ENCODE measurements around the gene NR1I2.

NR1I2 gene

DNA sequence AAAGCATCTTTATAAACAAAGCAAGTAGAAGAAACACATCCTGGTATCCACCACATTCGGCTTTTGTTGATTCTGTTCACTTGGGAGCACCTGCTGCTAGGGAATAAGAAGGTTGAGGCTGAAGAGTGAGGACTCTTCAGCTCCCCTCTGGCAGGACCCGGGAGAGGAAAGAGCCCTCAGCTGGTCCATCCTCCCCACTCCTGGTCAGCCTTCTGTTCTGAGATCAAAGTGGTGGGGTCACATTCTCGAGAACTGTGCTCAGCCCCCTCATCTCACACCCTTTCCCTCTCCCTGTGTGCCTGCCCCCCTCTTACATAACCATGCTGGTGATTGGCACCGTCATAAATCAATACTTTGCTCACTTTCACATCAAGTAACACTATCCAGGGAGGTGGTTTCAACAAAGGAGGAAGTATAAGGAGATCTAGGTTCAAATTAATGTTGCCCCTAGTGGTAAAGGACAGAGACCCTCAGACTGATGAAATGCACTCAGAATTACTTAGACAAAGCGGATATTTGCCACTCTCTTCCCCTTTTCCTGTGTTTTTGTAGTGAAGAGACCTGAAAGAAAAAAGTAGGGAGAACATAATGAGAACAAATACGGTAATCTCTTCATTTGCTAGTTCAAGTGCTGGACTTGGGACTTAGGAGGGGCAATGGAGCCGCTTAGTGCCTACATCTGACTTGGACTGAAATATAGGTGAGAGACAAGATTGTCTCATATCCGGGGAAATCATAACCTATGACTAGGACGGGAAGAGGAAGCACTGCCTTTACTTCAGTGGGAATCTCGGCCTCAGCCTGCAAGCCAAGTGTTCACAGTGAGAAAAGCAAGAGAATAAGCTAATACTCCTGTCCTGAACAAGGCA is at the start of gene NR1I2:
NR1I2 (plus strand) TSS at position 772 of the 869 bp plus-strand sequence.
- DNase-seq (ENCODE audit: low read depth in 2 of 2), result no peak

GRCh38 chr3:119733812-119734211 is 48.1 kb upstream of the NR1I2 start:
- DNase-seq (ENCODE audit: low read depth in 2 of 2), result no peak

GRCh38 chr3:119738741-119739140 is 43.2 kb upstream of the NR1I2 start:
- DNase-seq (ENCODE audit: low read depth in 2 of 2), result no peak

GRCh38 chr3:119741657-119742590 is 40.0 kb upstream of the NR1I2 start:
- DNase-seq (ENCODE audit: low read depth in 2 of 2), result no peak

DNA sequence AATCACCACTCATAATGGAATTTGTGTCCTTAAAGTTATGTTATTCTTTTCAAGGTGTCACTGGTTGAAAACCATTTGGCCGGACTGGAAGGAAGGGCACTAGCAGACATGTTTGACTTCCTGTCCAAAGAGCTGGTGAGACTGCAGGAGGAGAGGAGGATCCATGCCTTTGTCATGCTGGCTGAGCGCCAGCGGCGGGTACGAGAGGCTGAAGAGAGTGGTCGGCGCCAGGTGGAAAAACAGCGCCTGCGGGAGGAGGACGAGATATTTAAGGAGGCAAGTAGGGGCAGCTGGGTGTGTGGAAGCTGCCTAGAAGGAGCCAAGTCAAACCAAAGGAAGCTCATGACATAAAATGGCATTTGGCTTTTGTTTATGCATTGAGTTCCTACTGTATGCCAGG is 38.0 kb upstream of the NR1I2 start:
- no peak for DNase-seq (ENCODE audit: low read depth in 2 of 2)

- DNase-seq (ENCODE audit: low read depth in 2 of 2), result no peak
Measured at GRCh38 chr3:119745942-119746341, 36.0 kb upstream of the NR1I2 start.

- no peak for DNase-seq (ENCODE audit: low read depth in 2 of 2)
Measured at GRCh38 chr3:119746423-119746822, 35.5 kb upstream of the NR1I2 start.

DNA sequence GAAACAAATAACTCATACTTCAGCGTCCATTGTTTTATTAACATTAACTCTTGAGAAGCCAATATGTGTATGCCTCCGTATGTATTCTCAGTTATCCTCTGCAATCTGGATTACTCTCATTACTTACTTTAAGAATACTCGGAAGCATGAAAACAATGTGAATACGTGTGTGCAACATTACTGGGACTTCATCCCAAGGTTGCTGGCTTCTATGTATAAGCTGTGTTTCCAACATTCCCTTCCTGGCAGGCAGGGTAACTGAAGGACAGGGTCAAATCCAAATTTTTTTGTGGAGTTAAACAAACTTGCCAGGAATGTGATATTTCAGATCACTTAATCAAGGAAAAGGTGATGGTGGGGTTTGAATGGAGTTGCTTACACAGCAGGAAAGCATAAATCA is 34.5 kb upstream of the NR1I2 start:
- no peak for DNase-seq (ENCODE audit: low read depth in 2 of 2)

GRCh38 chr3:119748991-119749390 is 32.9 kb upstream of the NR1I2 start:
- DNase-seq (ENCODE audit: low read depth in 2 of 2), result no peak

DNA sequence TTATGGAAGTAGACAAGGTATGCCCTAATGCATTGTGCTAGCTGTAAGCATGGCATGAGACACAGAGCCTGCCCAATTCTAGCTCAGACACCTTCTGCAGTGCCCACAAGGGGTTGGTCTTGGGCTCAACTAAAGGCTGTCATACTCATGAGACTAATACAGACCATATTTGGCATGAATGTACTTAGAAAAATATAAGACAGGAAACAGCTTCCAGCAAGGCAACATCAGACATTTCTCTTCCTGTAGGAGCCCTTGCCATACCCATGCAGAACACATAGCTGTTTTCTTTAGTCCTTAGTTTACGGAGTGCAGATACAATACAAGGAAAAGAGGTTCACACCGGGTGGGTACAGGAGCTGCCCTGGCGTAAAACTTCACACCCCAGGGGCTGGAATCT is 30.5 kb upstream of the NR1I2 start:
- DNase-seq (ENCODE audit: low read depth in 2 of 2), result no peak

GRCh38 chr3:119759962-119760361 is 21.9 kb upstream of the NR1I2 start:
- no peak for DNase-seq (ENCODE audit: low read depth in 2 of 2)

- DNase-seq (ENCODE audit: low read depth in 2 of 2), result no peak
Measured at GRCh38 chr3:119762876-119763275, 19.0 kb upstream of the NR1I2 start.

- DNase-seq (ENCODE audit: low read depth in 2 of 2), result no peak
Measured at GRCh38 chr3:119763466-119763865, 18.4 kb upstream of the NR1I2 start.

DNA sequence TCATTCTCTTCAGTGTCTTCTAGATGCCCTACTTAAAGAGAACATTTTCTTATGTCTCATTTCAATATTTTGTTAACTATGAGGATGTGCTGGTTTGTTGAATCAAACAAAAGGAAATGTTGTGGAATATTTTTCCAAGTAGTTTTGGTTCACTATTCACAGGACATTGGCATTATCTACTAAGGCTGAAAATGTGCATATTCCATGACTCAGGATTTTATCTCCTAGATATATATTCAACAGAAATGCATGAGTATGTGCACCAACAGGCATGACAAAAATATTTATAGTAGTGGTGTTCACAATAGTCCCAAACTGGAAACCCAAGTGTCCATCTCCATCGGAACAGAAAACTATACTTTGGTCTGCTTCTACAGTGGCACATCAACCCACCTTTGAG is 16.7 kb upstream of the NR1I2 start:
- no peak for DNase-seq (ENCODE audit: low read depth in 2 of 2)

- no peak for DNase-seq (ENCODE audit: low read depth in 2 of 2)
Measured at GRCh38 chr3:119767936-119768601, 13.8 kb upstream of the NR1I2 start.

GRCh38 chr3:119768668-119769393 is 13.1 kb upstream of the NR1I2 start:
- DNase-seq (ENCODE audit: low read depth in 2 of 2), result no peak

DNA sequence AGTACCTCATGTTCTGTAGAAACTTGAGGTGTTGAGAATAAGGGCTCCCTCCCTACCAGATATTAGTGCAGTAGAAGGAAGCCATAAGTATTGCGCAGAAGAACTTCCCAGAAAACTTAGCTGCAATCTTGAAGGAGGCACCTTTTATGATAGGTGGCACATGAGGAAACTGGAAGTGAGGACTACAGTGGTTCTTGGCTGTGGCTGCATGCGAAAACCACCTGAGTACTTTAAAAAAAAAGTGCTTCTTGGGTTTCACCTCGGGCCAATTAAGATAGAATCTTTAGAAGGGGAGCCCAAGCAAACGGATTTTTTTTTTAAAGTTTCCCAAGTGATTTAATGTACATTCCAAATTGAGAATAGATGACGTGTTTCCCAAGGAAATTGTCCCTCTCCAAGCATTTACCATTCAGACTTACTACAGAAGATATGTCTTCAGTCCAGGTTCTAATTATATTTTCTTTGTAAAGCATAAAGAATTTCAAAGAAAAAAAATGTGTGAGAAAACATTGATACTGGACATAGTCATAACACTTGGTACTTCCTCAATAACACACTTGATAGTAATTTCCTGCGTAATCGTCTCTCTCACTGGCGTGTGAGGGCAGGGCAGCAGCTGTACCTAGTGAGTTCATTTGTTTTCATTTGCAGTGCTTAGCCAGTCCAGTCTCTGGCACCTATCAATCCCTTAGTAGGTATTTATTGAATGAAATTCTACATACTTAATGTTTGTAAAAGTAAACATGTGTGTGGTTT is 12.3 kb upstream of the NR1I2 start:
- DNase-seq (ENCODE audit: low read depth in 2 of 2), result no peak

DNA sequence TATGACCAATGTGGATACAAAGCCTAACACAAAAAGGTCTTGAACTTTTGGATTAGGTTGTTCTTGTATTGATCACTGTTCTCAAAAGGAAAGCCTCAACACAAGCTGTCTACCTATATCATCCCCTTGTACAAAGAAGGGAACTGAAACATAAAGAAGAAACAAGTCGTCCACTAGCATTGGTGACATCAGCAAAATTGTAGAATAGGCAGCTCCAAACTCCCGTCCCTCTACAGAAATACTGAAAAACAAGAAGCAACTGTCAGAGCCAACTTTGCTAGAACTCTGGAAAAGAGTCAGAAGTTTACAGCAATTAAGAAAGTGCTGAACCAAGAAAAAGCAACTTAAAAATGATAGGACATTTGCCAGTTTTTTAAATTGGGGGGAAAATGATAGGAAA is 7.5 kb upstream of the NR1I2 start:
- no peak for DNase-seq (ENCODE audit: low read depth in 2 of 2)

DNA sequence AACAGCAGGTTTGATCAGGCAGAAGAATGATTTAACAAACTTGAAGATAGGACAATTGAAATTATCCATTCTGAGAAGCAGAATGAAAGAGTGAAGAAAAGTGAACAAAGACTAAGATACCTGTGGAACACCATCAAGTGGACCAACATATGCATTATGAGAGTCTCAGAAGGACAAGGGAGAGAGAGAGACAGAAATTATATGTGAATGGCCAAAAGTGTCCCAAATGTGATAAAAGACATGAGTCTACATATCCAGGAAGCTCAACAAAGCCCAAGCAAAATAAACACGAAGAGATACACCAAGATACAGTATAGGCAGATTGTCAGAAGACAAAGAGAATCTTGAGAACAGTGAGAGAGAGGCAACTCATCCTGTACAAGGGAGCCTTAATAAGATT is 5.6 kb upstream of the NR1I2 start:
- DNase-seq (ENCODE audit: low read depth in 2 of 2), result no peak

- DNase-seq (ENCODE audit: low read depth in 2 of 2), result no peak
Measured at GRCh38 chr3:119778176-119778575, 3.7 kb upstream of the NR1I2 start.

- no peak for DNase-seq (ENCODE audit: low read depth in 2 of 2)
Measured at GRCh38 chr3:119778811-119779210, 3.1 kb upstream of the NR1I2 start.

All from activated CD8-positive, alpha-beta memory T cell treated with anti-CD3 and anti-CD28 coated beads for 4 hours (primary cell).